ENCODE measurements around the gene MAP3K7CL.

DNA sequence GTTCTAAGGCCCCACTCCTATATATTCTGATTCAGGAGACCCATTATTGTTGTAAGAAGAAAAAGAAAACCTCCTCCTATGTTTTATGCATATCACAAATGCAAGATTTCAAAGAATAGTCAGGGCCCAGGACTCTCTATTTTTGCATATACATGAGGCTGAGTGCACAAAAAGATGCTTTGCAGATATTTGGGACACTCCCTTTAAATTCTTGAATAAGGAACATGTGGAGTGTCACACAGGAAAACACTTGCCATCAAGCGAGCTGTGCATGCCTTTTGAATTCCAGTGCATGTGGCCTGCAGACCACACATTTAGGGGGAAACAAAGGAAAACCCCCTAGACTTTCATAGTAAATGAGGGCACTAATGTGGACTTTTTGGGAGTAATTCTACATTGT is 5.6 kb downstream of the MAP3K7CL start:
- TF ChIP-seq, protein P1, sequence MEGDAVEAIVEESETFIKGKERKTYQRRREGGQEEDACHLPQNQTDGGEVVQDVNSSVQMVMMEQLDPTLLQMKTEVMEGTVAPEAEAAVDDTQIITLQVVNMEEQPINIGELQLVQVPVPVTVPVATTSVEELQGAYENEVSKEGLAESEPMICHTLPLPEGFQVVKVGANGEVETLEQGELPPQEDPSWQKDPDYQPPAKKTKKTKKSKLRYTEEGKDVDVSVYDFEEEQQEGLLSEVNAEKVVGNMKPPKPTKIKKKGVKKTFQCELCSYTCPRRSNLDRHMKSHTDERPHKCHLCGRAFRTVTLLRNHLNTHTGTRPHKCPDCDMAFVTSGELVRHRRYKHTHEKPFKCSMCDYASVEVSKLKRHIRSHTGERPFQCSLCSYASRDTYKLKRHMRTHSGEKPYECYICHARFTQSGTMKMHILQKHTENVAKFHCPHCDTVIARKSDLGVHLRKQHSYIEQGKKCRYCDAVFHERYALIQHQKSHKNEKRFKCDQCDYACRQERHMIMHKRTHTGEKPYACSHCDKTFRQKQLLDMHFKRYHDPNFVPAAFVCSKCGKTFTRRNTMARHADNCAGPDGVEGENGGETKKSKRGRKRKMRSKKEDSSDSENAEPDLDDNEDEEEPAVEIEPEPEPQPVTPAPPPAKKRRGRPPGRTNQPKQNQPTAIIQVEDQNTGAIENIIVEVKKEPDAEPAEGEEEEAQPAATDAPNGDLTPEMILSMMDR (IDR thresholded peaks at IDR 0.05; ENCODE audit: poor library complexity): no peak
- TF ChIP-seq EZH2 (IDR thresholded peaks at IDR 0.05; ENCODE audit: borderline replicate concordance) (no peak), EZH2phosphoT487 (IDR thresholded peaks at IDR 0.05; ENCODE audit: low read depth, severe bottlenecking, unreplicated experiment) (no peak)
